Tibial nerve (tissue), 3 donors: ENCODE measurements around the gene CPAMD8.

ENCODE experiments used
- POLR2A ChIP-seq, 2 donors: fragments of 450-650 bp; IDR thresholded peaks; one replicate each; pipeline ENCODE4 v1.6.1; 2017; ENCODE audit warnings: antibody characterized with exemption in 2 of 2, mild to moderate bottlenecking in 2 of 2, moderate library complexity in 2 of 2
- TF ChIP-seq, protein P1 (sequence below), 5 experiments: fragments of 200-600 bp in 3 of 5; fragments of 450-650 bp in 2 of 5; sonication (generic) in 3 of 5; IDR thresholded peaks; one replicate each; pipeline ENCODE4 v1.5.1; 2016 to 2019; ENCODE audit warnings: antibody characterized with exemption in 5 of 5, mild to moderate bottlenecking in 3 of 5, moderate library complexity in 2 of 5

GRCh38 chr19:17022738-17023137 is 3.9 kb downstream of the CPAMD8 start:
- TF ChIP-seq, protein P1, sequence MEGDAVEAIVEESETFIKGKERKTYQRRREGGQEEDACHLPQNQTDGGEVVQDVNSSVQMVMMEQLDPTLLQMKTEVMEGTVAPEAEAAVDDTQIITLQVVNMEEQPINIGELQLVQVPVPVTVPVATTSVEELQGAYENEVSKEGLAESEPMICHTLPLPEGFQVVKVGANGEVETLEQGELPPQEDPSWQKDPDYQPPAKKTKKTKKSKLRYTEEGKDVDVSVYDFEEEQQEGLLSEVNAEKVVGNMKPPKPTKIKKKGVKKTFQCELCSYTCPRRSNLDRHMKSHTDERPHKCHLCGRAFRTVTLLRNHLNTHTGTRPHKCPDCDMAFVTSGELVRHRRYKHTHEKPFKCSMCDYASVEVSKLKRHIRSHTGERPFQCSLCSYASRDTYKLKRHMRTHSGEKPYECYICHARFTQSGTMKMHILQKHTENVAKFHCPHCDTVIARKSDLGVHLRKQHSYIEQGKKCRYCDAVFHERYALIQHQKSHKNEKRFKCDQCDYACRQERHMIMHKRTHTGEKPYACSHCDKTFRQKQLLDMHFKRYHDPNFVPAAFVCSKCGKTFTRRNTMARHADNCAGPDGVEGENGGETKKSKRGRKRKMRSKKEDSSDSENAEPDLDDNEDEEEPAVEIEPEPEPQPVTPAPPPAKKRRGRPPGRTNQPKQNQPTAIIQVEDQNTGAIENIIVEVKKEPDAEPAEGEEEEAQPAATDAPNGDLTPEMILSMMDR (IDR thresholded peaks at IDR 0.05) = no peak
- no peak for TF ChIP-seq POLR2A (IDR thresholded peaks at IDR 0.05)
